Astrocyte (in vitro differentiated cells and primary cell): ENCODE measurements around the gene TMEM238. TPM values are rescaled to one million over a fixed set of nuclear protein-coding genes. Genes with fewer than 3 reads are reported as not detected.
"Not testable (repeated sequence)": the region's sequence is repeated elsewhere in the genome, so short reads cannot be mapped to it uniquely, and the experiment has no call there.

Experiments used
- DNase-seq: peaks from one replicate; pipeline ENCODE4 v3.0.0-alpha.2; 2010; ENCODE audit warnings: low read depth
- FAIRE-seq: peaks from 2 replicates; lab custom pipeline; 2011; peaks lifted over from hg19 to GRCh38; lab: Jason Lieb, UNC
- H2AFZ ChIP-seq: 2 replicates; pipeline ENCODE4 v1.6.0; 2012; ENCODE audit warnings: low read depth, low read length, inconsistent platforms
- H3K27ac ChIP-seq: 2 replicates; pipeline ENCODE4 v1.5.1; 2011; ENCODE audit warnings: low read depth, low read length, inconsistent platforms
- H3K27me3 ChIP-seq: 2 replicates; pipeline ENCODE4 v1.6.0; 2011; ENCODE audit warnings: low read length, inconsistent platforms; ENCODE audit not compliant: insufficient read depth
- H3K36me3 ChIP-seq: 2 replicates; pipeline ENCODE4 v1.5.1; 2011; ENCODE audit warnings: low read length, inconsistent platforms; ENCODE audit not compliant: insufficient read depth
- H3K4me1 ChIP-seq: 2 replicates; pipeline ENCODE4 v1.5.1; 2011; ENCODE audit warnings: low read length, inconsistent platforms; ENCODE audit not compliant: insufficient read depth
- H3K4me2 ChIP-seq: 2 replicates; pipeline ENCODE4 v1.6.0; 2012; ENCODE audit warnings: low read length, inconsistent platforms
- H3K4me3 ChIP-seq: 2 replicates; pipeline ENCODE4 v1.5.1; 2011; ENCODE audit warnings: low read depth, mild to moderate bottlenecking, low read length, inconsistent platforms; ENCODE audit not compliant: insufficient read depth
- H3K79me2 ChIP-seq: 2 replicates; pipeline ENCODE4 v1.6.0; 2012; ENCODE audit warnings: mild to moderate bottlenecking, low read length, inconsistent platforms; ENCODE audit not compliant: insufficient read depth
- H3K9ac ChIP-seq: 2 replicates; pipeline ENCODE4 v1.6.0; 2012; ENCODE audit warnings: mild to moderate bottlenecking, low read length, inconsistent platforms
- H3K9me3 ChIP-seq: 2 replicates; pipeline ENCODE4 v1.5.1; 2012; ENCODE audit warnings: low read depth, mild to moderate bottlenecking, low read length, inconsistent platforms; ENCODE audit not compliant: insufficient read depth
- H4K20me1 ChIP-seq: 2 replicates; pipeline ENCODE4 v1.6.0; 2012; ENCODE audit warnings: low read length, inconsistent platforms; ENCODE audit not compliant: insufficient read depth
- H3K27ac Mint-ChIP-seq: one replicate; pipeline ENCODE4 v1.8.0; 2021; ENCODE audit warnings: mild to moderate bottlenecking, mixed read lengths; ENCODE audit not compliant: unreplicated experiment
- H3K27me3 Mint-ChIP-seq: one replicate; pipeline ENCODE4 v1.8.0; 2021; ENCODE audit warnings: low read depth, mixed read lengths; ENCODE audit not compliant: unreplicated experiment
- H3K36me3 Mint-ChIP-seq: one replicate; pipeline ENCODE4 v1.8.0; 2021; ENCODE audit warnings: low read depth, mixed read lengths; ENCODE audit not compliant: unreplicated experiment
- H3K4me1 Mint-ChIP-seq: one replicate; pipeline ENCODE4 v1.8.0; 2021; ENCODE audit warnings: low read depth, mixed read lengths; ENCODE audit not compliant: unreplicated experiment
- H3K4me3 Mint-ChIP-seq: one replicate; pipeline ENCODE4 v1.8.0; 2021; ENCODE audit warnings: mild to moderate bottlenecking, moderate library complexity, mixed read lengths; ENCODE audit not compliant: unreplicated experiment
- H3K9me3 Mint-ChIP-seq: one replicate; pipeline ENCODE4 v1.8.0; 2021; ENCODE audit warnings: mild to moderate bottlenecking, mixed read lengths; ENCODE audit not compliant: unreplicated experiment
- CTCF ChIP-seq: IDR thresholded peaks from 2 replicates; pipeline ENCODE4 v1.5.1; 2011; ENCODE audit warnings: low read depth, mild to moderate bottlenecking, inconsistent platforms, low read length, moderate library complexity; ENCODE audit not compliant: insufficient read depth
- EZH2 ChIP-seq: IDR thresholded peaks from 2 replicates; pipeline ENCODE4 v1.6.1; 2012; ENCODE audit warnings: mild to moderate bottlenecking, low read length, inconsistent platforms; ENCODE audit not compliant: insufficient read depth
- total RNA-seq: library from RNA; stranded (reverse); gene quantifications from 2 replicates; pipeline ENCODE4 v1.2.1, GENCODE V29; 2021

Gene TMEM238
- total RNA-seq, 1 donor from 2014 or later, result 2.1 TPM

- no peak overlapping the region for H3K27ac Mint-ChIP-seq
- TF ChIP-seq CTCF, result no peak
- TF ChIP-seq EZH2, result no peak
Measured at GRCh38 chr19:55424518-55424917, 40.4 kb upstream of the TMEM238 start.

DNA sequence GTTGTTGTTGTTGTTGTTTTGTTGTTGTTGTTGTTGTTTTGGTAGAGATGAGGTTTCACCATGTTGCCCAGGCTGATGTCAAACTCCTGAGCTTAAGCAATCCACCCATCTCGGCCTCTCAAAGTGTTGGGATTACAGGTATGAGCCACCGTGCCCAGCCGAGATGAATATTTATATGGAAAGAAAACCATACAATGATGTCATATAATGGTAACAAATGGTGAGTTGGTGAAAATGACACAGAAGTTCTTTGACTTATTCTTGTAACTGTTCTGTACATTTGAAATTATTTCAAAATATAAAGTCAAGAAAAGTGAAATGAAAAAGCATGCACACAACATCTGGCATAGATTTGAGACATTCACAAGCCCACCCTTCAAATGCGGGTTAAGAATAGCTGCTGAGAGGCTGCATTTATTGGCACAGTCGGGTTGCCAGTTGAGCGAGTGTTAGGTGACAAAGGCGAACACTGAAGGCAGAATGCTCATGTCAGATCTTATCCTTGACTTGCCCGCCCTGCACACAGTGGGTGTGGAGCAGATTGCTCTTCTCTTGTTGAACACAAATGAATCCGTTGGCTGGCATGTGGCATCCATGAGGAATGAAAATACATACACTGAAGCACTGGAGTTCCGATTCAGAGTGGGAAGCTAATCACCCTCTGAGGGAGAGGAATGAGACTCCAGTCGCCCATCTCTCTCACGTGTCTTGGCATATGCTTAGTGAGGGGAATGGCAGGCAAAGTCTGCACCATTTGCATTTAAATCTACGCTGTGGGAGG, 39.3 kb upstream of the TMEM238 start:
- Mint-ChIP-seq H3K9me3 (no peaks in the 10 kb centered on the region), H3K27me3 (peaks cover 18% of the 10 kb centered on the region), H3K4me3 (no peak overlapping the region), H3K4me1 (no peaks in the 10 kb centered on the region), H3K36me3 (no peaks in the 10 kb centered on the region), H3K27ac (no peak overlapping the region)
- H4K20me1 ChIP-seq, result no peaks in the 10 kb centered on the region
- no peaks in the 10 kb centered on the region for H3K9me3 ChIP-seq
- H3K36me3 ChIP-seq, result no peaks in the 10 kb centered on the region
- H3K9ac ChIP-seq, result no peak overlapping the region
- H3K4me2 ChIP-seq, result no peak overlapping the region
- DNase-seq, result no peak
- H3K27me3 ChIP-seq, result peaks cover 5% of the 10 kb centered on the region
- no peak for FAIRE-seq
- TF ChIP-seq CTCF, result no peak
- TF ChIP-seq EZH2, result no peak
- no peak overlapping the region for H2AFZ ChIP-seq
- no peaks in the 10 kb centered on the region for H3K4me1 ChIP-seq
- no peaks in the 10 kb centered on the region for H3K79me2 ChIP-seq
- H3K4me3 ChIP-seq, result no peak overlapping the region
- no peak overlapping the region for H3K27ac ChIP-seq

More at GRCh38 chr19:55424518-55424917, 40.4 kb upstream of the TMEM238 start:
- Histone ChIP-seq H3K79me2 (no peaks in the 10 kb centered on the region), H3K36me3 (no peaks in the 10 kb centered on the region), H4K20me1 (no peaks in the 10 kb centered on the region), H2AFZ (no peak overlapping the region), H3K9me3 (no peaks in the 10 kb centered on the region), H3K27me3 (peaks cover 7% of the 10 kb centered on the region), H3K4me2 (no peak overlapping the region), H3K4me1 (no peaks in the 10 kb centered on the region), H3K4me3 (no peak overlapping the region), H3K9ac (no peak overlapping the region), H3K27ac (no peak overlapping the region)
- Mint-ChIP-seq H3K36me3 (no peaks in the 10 kb centered on the region), H3K4me3 (no peak overlapping the region), H3K4me1 (no peaks in the 10 kb centered on the region), H3K27me3 (peaks cover 17% of the 10 kb centered on the region), H3K9me3 (no peaks in the 10 kb centered on the region)
- DNase-seq, result no peak
- no peak for FAIRE-seq

- not testable (repeated sequence) for H2AFZ ChIP-seq, DNase-seq, H3K79me2 ChIP-seq, H3K4me3 ChIP-seq, H3K27ac Mint-ChIP-seq, H3K4me3 Mint-ChIP-seq, H3K9me3 ChIP-seq, H3K36me3 Mint-ChIP-seq, FAIRE-seq, H4K20me1 ChIP-seq, H3K4me1 Mint-ChIP-seq, H3K27me3 ChIP-seq, H3K27ac ChIP-seq, H3K36me3 ChIP-seq, H3K9me3 Mint-ChIP-seq, H3K4me2 ChIP-seq, H3K4me1 ChIP-seq, H3K9ac ChIP-seq
- peaks cover 23% of the 10 kb centered on the region for H3K27me3 Mint-ChIP-seq
Measured at GRCh38 chr19:55421281-55421680, 37.2 kb upstream of the TMEM238 start.
